Dermis microvascular lymphatic vessel endothelial cell (primary cell): ENCODE data around the gene PM20D2. TPM values are rescaled to one million over a fixed set of nuclear protein-coding genes. Genes with fewer than 3 reads are reported as not detected.
A peak's percentile ranks its signal among the peaks of the same experiment; 100 is the strongest.

Experiments used
- DNase-seq, 2 donors: peaks; one replicate each; pipeline versions ENCODE4 v3.0.0 to v3.0.0-alpha.2; 2010; ENCODE audit warnings: low read depth in 2 of 2
- total RNA-seq: library from RNA; depleted of rRNA; stranded (reverse); fragments of >200 nt; gene quantifications from 2 replicates; pipeline ENCODE4 v1.2.1, GENCODE V29; 2014

Gene PM20D2
- total RNA-seq, 1 donor from 2014 or later, result 5.4 TPM

DNA sequence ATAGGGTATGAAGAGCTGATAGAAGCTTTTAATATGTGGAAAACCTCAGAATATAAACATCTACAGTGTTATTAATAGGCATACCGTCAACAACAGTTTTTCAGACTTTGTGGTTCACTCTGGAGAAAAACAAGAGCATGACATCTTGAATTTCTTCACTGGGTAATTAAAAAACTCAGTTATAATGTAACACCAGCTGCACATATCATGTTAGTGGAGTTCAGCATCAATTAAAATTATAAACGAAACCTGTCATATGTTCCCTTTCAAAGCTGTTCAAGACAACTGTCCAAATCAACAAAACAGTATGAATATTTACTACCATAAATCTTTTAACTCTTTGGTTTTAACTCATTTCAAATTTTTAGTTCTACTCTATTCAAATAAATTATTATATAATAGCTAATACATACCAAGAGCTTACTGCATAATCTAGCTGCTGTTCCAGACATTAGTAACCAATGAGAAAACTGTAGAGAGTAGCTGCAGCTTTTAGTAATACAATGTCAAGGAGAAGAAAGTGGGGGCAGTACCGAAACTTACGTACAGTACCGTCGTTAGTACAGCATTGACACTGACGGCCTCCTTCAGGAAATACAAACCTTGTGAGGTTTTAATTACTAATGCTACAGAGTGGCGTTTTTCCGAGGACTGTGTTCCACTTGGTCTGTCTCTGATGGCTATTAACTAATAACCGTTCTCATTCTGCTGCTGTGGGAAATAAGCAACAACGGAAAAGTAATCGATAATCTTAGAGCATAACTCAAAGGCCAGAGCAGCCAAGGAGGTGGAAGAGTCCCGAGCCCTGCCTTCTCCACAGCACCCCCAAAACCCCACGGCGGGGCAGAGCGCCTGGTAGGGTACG lies 532 bp upstream of the PM20D2 start:
- peak in 1 of 2 donors; percentile 16 for DNase-seq

DNA sequence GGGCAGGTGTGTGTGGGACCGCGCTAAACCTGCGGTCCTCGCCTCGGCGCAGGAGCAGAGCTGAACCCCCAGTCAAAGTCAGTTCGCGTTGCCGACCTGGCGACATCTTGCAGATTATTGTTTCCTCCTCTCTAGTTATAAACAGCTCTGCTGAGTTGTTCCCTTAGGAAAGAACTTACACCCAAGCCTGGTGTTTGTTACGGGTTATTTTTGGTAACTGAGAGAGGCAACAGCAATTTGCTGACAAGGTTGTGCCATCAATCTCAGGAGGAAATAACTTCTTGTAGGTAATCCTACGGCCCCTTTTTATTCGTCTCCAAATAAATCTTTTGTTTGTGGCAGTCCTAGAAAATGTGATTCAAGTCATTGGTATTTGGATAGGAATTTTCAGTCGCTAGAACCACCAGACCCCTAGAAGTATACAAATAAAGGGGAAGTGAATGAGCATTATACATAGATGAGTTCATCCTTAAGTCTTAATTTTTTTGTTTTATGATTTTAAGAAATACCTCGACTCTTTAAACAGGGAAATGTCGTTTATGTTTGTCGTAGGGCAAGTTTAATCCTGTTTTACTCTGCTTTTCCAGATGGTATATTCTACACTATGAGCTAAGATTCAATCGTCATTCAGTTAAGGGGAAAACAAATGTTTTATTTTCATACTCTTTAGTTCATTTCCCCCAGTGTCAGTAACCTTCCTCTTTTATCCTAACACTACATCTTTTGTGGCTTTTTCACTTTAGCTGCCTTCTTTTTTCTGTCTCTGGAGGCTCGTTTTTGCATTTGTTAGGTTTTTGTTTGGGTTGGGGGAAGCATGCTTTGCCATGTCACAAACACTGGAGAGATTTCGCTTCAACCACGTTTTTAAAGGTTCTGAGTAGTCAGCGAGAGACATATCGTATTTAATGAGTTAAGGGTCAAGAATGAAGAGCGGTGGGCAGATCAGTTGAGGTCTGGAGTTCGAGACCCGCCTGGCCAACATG lies 1.2 kb downstream of the PM20D2 start:
- peak in 1 of 2 donors; percentile 27 for DNase-seq

DNA sequence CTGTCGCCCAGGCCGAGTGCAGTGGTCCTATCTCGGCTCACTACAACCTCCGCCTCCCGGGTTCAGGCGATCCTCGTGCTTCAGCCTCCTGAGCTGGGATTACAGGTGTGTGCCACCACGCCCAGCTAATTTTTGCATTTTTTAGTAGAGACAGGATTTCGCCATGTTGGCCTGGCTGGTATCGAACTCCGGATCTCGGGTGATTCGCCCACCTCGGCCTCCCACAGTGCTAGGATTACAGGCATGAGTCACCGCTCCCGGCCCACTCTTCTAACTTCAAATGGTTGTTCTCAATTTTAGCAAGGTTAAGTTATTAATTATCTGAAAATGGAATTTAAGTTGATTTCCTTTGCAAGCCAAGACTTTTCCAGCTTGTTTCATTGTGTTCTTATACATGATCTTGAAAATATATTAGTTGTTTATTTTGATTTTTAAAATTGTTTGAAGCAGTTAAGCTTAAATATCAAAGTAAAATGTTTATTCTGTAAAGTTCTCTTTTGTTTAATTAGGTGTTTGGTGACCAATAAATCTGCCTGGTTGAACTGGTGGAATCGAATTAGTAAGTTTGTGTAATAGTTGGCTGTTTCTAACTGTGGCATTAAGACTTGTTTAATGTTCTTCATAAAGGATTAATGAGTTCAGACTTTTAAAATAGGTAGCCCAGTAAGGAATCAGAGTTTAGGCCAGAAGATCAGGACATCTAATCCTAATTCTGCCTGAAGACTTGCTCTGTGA lies 2.3 kb downstream of the PM20D2 start:
- no peak for DNase-seq

DNA sequence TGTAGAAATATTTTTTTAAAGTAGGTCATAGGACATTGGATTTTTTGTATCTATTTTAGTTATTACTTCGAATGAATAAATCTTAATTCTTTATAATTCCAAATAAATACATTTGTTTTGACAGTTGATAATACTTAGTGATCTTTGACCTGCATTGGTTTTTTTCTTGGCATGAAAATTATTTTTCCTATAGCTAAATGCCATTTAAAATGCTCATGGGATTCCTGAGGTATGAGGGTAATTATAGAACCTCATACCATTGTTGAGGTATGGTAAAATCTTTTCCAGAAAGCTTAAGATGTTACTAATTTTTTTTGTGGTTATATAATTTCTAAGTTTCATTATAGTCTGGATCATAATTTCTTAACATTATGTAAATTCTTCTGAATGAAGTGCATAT lies 8.3 kb downstream of the PM20D2 start:
- peak; percentile 21 to 30 for DNase-seq

DNA sequence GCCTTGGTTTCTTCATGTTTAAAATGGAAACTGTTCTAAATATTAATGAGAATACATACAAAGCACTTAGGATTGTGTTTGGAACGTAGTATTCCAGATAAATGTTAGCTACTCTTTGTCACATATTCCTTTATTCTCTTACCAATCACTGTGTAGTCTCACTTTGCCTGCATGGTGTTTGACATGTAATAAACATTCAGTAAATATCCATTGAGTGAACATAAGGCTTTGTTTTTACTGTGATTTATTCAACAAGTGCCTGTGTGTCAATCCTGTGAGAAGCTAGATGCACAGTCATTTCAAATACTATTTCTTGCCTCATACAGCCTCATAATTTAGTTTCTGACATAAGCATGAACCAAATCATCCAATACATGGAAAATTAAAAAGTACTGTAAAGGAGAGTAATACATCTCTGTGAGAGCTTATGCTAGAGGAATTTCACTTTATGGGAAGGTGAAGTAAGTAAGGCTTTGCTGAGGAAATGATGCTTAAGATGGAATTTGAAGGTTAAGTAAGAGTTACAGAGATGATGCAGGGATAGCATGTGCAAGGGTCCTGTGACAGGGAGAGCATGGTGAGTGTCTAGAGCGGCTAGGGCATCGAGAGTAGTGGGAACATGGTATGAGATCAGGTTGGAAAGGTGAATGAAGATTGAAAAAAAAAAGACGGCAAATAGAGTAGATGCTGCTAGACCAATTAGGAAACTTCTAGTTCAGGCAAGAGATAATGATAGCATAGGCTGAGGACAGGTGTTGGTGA lies 14.7 kb downstream of the PM20D2 start:
- DNase-seq, result no peak

DNA sequence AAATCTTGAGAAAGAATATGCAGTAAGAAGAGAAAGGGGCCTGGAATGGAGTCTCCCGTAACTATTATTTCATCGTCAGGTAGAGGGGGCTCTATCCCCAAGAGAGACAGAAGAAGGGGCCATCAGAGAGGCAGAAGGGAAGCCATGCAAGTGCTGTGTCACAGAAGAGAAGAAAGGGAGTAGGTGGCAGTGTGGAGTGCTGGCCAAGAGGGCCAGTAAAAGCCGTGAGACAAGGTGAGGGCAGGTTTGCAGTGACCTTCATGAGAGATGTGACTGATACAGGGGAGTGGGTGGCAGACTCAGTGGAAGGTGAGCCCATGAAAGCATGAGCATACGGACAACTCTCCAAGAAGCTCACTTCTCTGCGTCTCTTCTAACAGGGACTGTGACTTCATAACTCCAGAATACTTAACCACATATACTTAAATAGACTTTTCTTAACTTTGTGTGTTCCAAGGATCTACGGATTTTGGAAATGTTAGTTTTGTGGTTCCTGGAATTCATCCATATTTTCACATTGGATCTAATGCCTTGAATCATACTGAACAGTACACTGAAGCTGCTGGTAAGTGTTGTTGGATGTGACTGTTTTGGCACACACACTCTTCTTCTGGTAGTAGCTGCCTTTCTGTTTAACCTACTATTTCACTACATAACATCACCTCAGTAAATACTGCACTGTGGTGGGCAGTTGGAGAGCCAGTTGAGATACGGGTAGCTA lies 15.6 kb downstream of the PM20D2 start:
- DNase-seq, result no peak

DNA sequence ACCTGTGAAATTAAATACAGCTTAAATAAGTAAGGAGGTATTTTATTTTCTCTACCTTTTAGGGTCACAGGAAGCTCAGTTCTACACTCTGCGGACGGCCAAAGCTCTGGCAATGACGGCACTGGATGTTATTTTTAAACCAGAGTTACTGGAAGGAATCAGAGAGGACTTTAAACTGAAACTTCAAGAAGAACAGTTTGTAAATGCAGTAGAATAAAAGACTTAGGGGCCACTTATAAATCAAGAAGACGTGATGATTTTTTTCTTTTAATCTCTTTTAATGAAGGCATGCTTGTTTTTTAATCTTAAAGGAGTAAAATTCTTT lies 16.2 kb downstream of the PM20D2 start:
- DNase-seq, result no peak

DNA sequence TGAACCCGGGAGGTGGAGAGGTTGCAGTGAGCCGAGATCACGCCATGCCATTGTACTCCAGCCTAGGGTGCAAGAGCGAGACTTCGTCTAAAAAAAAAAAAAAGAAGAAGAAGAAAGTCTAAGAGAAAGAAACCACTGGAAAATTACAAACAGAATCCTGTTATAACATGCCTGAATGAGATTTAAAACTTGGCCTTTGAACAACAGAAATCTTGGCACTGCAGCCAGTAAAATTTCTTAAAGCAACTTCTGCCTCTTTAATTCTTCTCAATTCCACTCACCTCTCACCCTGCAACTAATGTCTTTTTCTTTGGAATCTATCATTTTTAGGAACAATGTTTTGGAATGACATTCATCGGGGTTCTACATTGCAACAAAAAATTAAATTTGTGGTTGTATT lies 26.3 kb downstream of the PM20D2 start:
- no peak for DNase-seq

DNA sequence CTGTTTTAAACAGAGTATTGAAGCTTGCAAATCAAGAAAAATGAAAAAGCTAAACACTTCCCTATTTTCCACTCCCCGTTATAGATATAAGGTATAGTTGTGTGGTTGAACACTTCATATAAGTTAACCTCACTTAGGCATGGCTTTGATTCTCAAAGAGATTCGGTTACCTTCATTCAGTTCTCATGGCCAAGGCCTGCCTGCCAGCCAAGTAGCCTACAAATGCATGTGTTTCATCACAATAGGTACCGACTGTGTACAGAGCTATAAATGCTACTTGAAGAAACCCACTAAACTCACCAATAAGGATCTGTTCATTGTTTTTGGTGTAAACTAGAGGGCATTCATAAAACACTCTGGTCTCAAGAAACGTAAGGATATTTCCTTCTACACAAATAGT lies 27.8 kb downstream of the PM20D2 start:
- no peak for DNase-seq

DNA sequence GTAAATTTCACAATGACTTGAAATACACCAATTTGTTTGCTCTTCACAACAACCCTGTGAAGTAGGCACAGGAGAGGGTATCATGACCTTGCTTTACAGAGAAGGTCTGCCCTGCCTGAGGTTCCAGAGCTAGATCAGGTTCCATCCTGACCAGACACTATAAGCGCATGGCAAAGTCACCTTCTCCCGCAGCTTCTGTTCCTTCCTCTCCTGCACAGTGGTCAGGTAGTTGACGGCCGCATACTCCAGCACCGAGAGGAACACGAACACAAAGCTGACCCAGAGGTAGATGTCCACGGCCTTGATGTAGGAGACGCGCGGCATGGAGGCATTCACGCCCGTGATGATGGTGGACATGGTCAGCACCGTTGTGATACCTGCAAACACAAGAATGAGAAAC lies 34.3 kb downstream of the PM20D2 start:
- DNase-seq, result no peak

DNA sequence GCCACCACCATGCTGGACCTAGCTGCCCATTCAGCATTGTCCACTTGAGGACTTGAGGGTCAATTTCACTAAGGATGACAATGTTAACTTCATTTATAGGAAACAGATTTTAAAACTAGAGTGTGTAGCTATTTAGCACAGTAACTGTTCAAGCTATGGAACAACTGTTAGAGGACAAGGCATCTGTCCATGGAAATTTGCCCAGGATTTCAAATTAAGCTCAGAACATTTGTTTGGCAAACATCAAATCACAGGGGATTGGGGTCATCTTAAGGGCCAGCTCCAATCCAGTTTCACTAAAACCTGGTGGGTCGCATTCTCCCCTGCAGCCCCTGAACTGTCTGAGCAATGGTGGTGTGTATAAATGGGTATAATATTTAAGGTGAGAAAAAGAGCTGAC lies 35.1 kb downstream of the PM20D2 start:
- no peak for DNase-seq

DNA sequence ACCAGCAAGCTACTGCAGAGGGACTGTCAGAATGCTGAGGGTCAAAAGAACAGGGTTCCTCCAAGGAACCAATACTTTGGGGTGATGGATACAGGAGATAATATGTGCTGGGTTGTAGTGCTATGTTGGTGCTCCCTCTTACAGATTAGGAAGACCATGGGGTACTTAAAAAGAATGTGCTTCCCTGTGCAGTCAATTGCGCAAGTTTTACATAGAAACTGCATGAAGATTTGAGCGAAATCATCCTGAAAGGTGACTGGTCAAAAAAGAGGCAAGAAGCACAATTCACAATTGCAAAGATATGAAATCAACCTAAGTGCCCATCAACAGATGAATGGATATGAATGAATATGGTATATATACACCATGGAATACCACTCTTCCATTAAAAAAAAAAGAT lies 37.4 kb downstream of the PM20D2 start:
- DNase-seq, result no peak

DNA sequence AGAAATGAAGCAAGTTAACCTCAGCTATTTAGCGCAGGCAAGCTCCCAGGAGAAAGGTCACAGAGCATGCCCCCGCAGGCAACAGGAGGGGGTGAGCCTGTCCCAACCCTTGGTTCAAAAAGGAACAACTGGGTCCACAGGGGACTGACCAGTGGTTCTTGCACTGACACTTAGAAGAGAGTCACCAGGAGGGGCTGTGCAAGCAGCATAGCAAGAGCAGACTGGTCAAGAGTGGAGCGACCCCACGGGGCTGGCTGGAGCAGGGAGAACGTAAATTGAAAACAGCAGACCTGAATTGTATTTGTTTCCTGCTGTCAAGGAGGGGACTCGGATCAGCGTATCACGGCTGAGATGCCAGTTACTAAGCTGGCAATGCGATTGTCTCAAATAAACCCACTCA lies 38.5 kb downstream of the PM20D2 start:
- DNase-seq, result no peak

DNA sequence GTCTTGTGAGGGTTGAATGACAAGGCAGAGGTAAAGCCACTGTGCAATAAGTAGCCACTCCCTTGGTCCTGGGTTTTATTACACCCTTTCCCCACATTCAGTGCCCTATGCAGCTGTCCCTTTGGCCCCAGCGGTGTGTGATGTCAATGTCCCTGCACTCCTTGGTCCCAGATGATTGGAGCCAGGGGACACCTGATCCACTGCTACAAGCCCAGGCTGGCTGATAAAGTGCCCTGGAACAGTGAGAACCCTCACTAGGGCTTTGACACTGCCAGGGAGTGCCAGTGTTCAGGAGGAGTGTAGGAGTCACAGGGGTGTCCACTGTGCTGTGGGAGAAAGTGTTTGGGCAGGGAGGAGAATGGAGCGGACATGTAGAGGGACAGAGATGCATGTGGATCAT lies 40.9 kb downstream of the PM20D2 start:
- DNase-seq, result no peak

DNA sequence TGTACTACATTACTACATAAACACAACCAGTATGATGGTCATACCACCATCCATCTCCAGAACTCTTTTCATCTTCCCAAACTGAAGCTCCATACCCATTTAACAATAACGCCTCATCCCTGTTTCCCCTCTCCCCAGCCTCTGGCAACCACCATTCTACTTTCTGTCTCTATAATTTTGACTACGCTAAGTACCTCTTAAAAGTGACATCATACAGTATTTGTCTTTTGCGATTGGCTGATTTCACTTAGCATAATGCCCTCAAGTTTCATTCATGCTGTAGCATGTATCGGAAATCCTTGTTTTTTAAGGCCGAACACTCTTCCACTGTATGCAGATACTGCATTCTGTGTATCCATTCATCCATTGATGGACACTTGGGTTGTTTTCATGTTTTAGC lies 41.6 kb downstream of the PM20D2 start:
- DNase-seq, result no peak

DNA sequence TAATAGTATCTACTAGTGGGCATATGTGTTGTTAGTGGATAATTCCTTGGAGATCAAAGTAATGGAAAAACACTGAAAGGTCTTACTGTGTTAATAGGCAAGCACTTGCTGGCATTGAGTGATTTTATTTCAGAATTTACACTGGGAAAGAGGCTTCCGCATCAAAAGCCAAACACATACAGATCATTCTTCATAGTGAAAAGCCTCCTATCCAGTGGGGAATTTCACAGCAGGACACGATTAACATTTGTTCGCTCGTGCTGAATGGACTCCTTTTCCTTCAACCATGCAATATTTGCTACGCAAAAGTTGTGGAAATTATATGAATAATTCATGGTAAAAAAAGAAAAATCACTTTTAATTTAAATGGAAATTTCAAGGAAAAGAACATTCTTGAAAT lies 44.9 kb downstream of the PM20D2 start:
- no peak for DNase-seq

DNA sequence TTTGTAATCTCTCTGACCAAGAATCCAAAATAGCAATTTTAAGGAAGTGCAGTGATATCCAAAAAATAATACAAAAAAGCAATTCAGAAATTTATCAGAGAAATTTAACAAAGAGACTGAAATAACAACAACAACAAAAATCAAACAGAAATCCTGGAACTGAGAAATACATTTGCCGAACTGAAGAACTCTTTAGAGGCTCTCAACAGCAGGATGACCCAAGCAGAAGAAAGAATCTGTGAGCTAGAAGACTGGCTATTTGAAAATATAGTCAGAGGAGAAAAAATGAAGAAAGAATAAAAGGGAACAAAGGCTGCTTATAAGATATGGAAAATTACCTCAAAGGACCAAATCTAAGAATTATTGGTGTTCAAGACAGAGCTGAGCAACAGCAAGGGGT lies 48.7 kb downstream of the PM20D2 start:
- no peak for DNase-seq

DNA sequence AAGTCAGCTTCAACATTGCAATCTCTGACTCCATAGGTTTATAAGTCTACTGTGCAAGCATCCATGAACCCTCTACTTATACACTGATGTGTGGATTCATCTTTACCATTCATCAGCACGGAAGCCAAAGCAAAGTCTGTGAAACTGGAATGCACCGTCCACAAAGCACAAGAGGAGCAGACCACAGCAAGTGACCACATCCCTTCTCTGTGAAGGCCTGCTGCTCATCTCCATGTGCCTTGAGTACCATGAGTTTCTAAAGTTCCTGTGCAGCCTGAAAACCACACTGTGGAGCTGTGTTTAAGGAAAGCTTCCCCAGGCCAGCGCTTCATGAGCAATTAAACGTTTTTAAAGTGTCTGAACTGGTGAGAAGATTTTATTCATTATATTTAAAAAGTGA lies 51.3 kb downstream of the PM20D2 start:
- DNase-seq, result no peak

DNA sequence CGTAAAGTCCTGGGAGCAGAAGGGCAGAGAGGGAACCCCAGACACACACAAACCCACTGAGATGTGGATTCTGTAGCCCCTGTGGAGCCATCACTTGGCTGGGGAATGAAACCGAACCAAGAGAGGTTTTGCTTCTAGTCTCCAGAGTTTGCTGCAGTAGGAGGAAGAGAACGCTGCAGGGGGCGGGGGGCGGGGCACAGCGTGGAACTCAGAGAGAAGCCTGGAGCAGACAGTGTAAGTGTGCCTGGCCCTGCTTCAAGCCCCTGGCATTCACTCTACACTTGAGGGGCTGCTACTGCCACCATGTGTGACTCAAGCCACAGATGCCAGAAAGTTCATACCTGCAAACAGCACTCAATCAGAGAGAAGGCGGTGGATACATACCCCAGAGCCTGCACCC lies 52.4 kb downstream of the PM20D2 start:
- DNase-seq, result no peak

DNA sequence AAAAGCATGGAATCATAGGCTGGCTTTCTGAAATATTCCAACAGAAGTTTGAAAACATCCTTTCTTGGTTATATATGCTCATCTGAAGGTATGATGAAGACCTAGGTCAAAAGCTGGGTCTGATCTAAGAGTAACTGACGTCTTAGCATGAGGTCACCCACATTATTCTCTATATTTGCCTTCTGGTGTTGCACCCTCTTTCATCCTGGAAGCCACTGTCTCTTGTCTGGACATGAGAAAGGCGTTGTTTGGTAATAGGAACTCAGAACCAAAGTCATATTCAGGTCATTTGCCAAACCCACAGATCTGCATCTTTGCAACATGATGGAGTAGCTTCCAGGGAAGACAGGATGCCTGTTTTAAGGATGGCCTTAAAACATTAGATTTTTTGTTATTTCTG lies 53.7 kb downstream of the PM20D2 start:
- no peak for DNase-seq
